H1 (cell line): ENCODE results near the gene NPM1. TPM values are rescaled to one million over a fixed set of nuclear protein-coding genes. Genes with fewer than 3 reads are reported as not detected.

Experiments used
- CTCF ChIA-PET: fragments of 300-600 bp; sonication (Branson Sonifier 250); formaldehyde crosslinking; loops from one replicate; lab custom pipeline; 2021; ENCODE audit not compliant: partially characterized antibody; lab: Charles Lee
- POLR2A ChIA-PET: fragments of 300-600 bp; sonication (Branson Sonifier 250); formaldehyde crosslinking; loops from one replicate; lab custom pipeline; 2021; ENCODE audit warnings: inconsistent platforms; ENCODE audit not compliant: partially characterized antibody; lab: Charles Lee
- DNase-seq, 2 experiments: peaks; one replicate each; pipeline versions ENCODE4 v3.0.0 to v3.0.0-alpha.2; 2010 to 2022; ENCODE audit warnings: low spot score in 2 of 2, low read depth in 1 of 2, mixed read lengths in 1 of 2
- FAIRE-seq: peaks from 2 replicates; lab custom pipeline; 2011; peaks lifted over from hg19 to GRCh38; lab: Jason Lieb, UNC
- H2AFZ ChIP-seq: 2 replicates; pipeline ENCODE4 v1.8.1; 2012; ENCODE audit warnings: low read length, inconsistent platforms
- H2AK5ac ChIP-seq: 2 replicates; pipeline ENCODE4 v1.6.1; 2013; ENCODE audit warnings: low read depth, low read length
- H2BK120ac ChIP-seq: replicated peaks from 2 replicates; pipeline ENCODE3; 2013; ENCODE audit warnings: low read depth, low read length, inconsistent platforms
- H2BK12ac ChIP-seq: 2 replicates; pipeline ENCODE4 v1.6.1; 2013; ENCODE audit warnings: low read depth, low read length
- H2BK15ac ChIP-seq: 2 replicates; pipeline ENCODE4 v1.6.1; 2013; ENCODE audit warnings: low read length
- H2BK20ac ChIP-seq: 2 replicates; pipeline ENCODE4 v1.6.1; 2013; ENCODE audit warnings: low read length
- H2BK5ac ChIP-seq: 2 replicates; pipeline ENCODE4 v1.6.1; 2013; ENCODE audit warnings: low read depth, low read length
- H3K14ac ChIP-seq: 2 replicates; pipeline ENCODE4 v1.6.1; 2013; ENCODE audit warnings: inconsistent platforms; ENCODE audit not compliant: insufficient read length
- H3K18ac ChIP-seq: 2 replicates; pipeline ENCODE4 v1.6.1; 2013; ENCODE audit warnings: low read length; ENCODE audit errors: extremely low read depth
- H3K23ac ChIP-seq: 2 replicates; pipeline ENCODE4 v1.6.1; 2013; ENCODE audit warnings: inconsistent platforms; ENCODE audit not compliant: insufficient read length
- H3K23me2 ChIP-seq: 2 replicates; pipeline ENCODE4 v1.6.1; 2013; ENCODE audit warnings: low read depth, low read length
- H3K27ac ChIP-seq: 2 replicates; pipeline ENCODE4 v1.6.1; 2011; ENCODE audit warnings: low read depth, low read length, inconsistent platforms
- H3K27me3 ChIP-seq, 4 experiments: replicated peaks in 1 of 4; 1 replicate in 1 of 4; 2 replicates in 3 of 4; pipeline versions ENCODE4 v1.6.1 to v1.8.1; 2011 to 2013; ENCODE audit warnings: low read length in 3 of 4, mild to moderate bottlenecking in 3 of 4, inconsistent platforms in 2 of 4, mixed read lengths in 2 of 4, moderate library complexity in 1 of 4; ENCODE audit not compliant: control insufficient read depth in 3 of 4, insufficient read depth in 3 of 4; ENCODE audit errors: extremely low read depth in 1 of 4
- H3K36me3 ChIP-seq, 4 experiments: 2 replicates each; pipeline versions ENCODE4 v1.6.1 to v1.8.1; 2011 to 2013; ENCODE audit warnings: mild to moderate bottlenecking in 4 of 4, low read length in 3 of 4, moderate library complexity in 2 of 4, control low read depth in 1 of 4, inconsistent platforms in 1 of 4; ENCODE audit not compliant: insufficient read depth in 4 of 4, control insufficient read depth in 2 of 4
- H3K4ac ChIP-seq: replicated peaks from 2 replicates; pipeline ENCODE3; 2013; ENCODE audit warnings: low read length, low read depth, mixed read lengths, inconsistent platforms; ENCODE audit not compliant: insufficient read length
- H3K4me1 ChIP-seq, 4 experiments: replicated peaks in 1 of 4; 1 replicate in 1 of 4; 2 replicates in 3 of 4; pipeline versions ENCODE4 v1.6.1 to v1.8.1; 2011 to 2013; ENCODE audit warnings: low read length in 3 of 4, inconsistent platforms in 2 of 4, mixed read lengths in 1 of 4; ENCODE audit not compliant: insufficient read depth in 4 of 4, control insufficient read depth in 3 of 4
- H3K4me2 ChIP-seq, 2 experiments: 2 replicates each; pipeline versions ENCODE4 v1.6.1 to v1.8.1; 2011 to 2013; ENCODE audit warnings: low read depth in 2 of 2, low read length in 2 of 2, control low read depth in 1 of 2, inconsistent platforms in 1 of 2, mild to moderate bottlenecking in 1 of 2; ENCODE audit not compliant: insufficient read depth in 1 of 2
- H3K4me3 ChIP-seq, 4 experiments: fragments of 200-600, 300-600 bp in 1 of 4; sonication (generic), shearing (Covaris generic), sonication (Bioruptor Twin) in 1 of 4; 2 replicates each; pipeline versions ENCODE4 v1.5.1 to v1.8.1; 2011 to 2016; ENCODE audit warnings: low read length in 4 of 4, low read depth in 3 of 4, control low read depth in 2 of 4, inconsistent platforms in 2 of 4, mild to moderate bottlenecking in 2 of 4, mixed read lengths in 1 of 4, moderate library complexity in 1 of 4; ENCODE audit not compliant: insufficient read depth in 2 of 4; ENCODE audit errors: extremely low read depth in 1 of 4
- H3K56ac ChIP-seq: replicated peaks from 2 replicates; pipeline ENCODE3; 2013; ENCODE audit warnings: low read depth, mild to moderate bottlenecking, mixed read lengths, low read length, inconsistent platforms; ENCODE audit not compliant: insufficient read length
- H3K79me1 ChIP-seq: 2 replicates; pipeline ENCODE4 v1.6.1; 2013; ENCODE audit warnings: low read depth, low read length, control low read depth
- H3K79me2 ChIP-seq, 2 experiments: 2 replicates each; pipeline versions ENCODE4 v1.6.1 to v1.8.1; 2012 to 2013; ENCODE audit warnings: low read length in 2 of 2, mild to moderate bottlenecking in 2 of 2, inconsistent platforms in 1 of 2; ENCODE audit not compliant: insufficient read depth in 2 of 2, control insufficient read depth in 1 of 2
- H3K9ac ChIP-seq, 4 experiments: replicated peaks in 1 of 4; 1 replicate in 1 of 4; 2 replicates in 3 of 4; pipeline versions ENCODE4 v1.6.1 to v1.8.1; 2011 to 2013; ENCODE audit warnings: low read depth in 3 of 4, low read length in 3 of 4, control low read depth in 2 of 4, mild to moderate bottlenecking in 2 of 4, moderate library complexity in 2 of 4, inconsistent platforms in 1 of 4; ENCODE audit errors: extremely low read depth in 1 of 4
- H3K9me3 ChIP-seq, 2 experiments: 2 replicates each; pipeline versions ENCODE4 v1.6.1 to v1.8.1; 2012 to 2013; ENCODE audit warnings: mild to moderate bottlenecking in 2 of 2, moderate library complexity in 2 of 2, control low read depth in 1 of 2, inconsistent platforms in 1 of 2, low read depth in 1 of 2, low read length in 1 of 2, mixed read lengths in 1 of 2; ENCODE audit not compliant: insufficient read depth in 2 of 2
- H4K20me1 ChIP-seq, 2 experiments: replicated peaks in 1 of 2; 2 replicates each; pipeline versions ENCODE3 to v1.8.1; 2011 to 2013; ENCODE audit warnings: inconsistent platforms in 2 of 2, low read length in 2 of 2, mild to moderate bottlenecking in 1 of 2; ENCODE audit not compliant: insufficient read depth in 2 of 2, control insufficient read depth in 1 of 2
- H4K5ac ChIP-seq: 2 replicates; pipeline ENCODE4 v1.6.1; 2013; ENCODE audit warnings: low read length, low read depth, mixed read lengths, inconsistent platforms; ENCODE audit not compliant: insufficient read length
- H4K8ac ChIP-seq: 2 replicates; pipeline ENCODE4 v1.8.0; 2013; ENCODE audit warnings: mild to moderate bottlenecking, moderate library complexity, low read length, inconsistent platforms; ENCODE audit not compliant: insufficient read depth; ENCODE audit errors: extremely low read depth
- H4K91ac ChIP-seq: replicated peaks from 2 replicates; pipeline ENCODE3; 2013; ENCODE audit warnings: low read length, mixed read lengths, inconsistent platforms; ENCODE audit not compliant: insufficient read length
- ASH2L ChIP-seq: fragments of 200-600, 300-600 bp; sonication (generic); IDR thresholded peaks from one replicate; pipeline ENCODE4 v1.7.1; 2017; ENCODE audit warnings: low read length
- BCL11A ChIP-seq, 2 experiments: IDR thresholded peaks; one replicate each; pipeline ENCODE4 v1.6.1; 2011; ENCODE audit warnings: low read depth in 2 of 2, low read length in 2 of 2, mild to moderate bottlenecking in 2 of 2
- CEBPB ChIP-seq: IDR thresholded peaks from 2 replicates; pipeline ENCODE4 v1.6.1; 2012; ENCODE audit warnings: low read depth, low read length
- E2F6 ChIP-seq: IDR thresholded peaks from 2 replicates; pipeline ENCODE4 v1.6.1; 2012; ENCODE audit warnings: inconsistent platforms
- FOSL1 ChIP-seq: IDR thresholded peaks from 2 replicates; pipeline ENCODE4 v1.6.1; 2011; ENCODE audit warnings: mild to moderate bottlenecking, low read depth, low read length, moderate library complexity; ENCODE audit not compliant: insufficient read depth
- GTF2F1 ChIP-seq: IDR thresholded peaks from 2 replicates; pipeline ENCODE4 v1.6.1; 2012; ENCODE audit warnings: low read depth, low read length, improper control_type of control experiment, borderline replicate concordance
- JUN ChIP-seq: IDR thresholded peaks from 2 replicates; pipeline ENCODE4 v1.6.1; 2011; ENCODE audit warnings: low read depth, mild to moderate bottlenecking, improper control_type of control experiment, low read length
- JUND ChIP-seq: IDR thresholded peaks from 2 replicates; pipeline ENCODE4 v1.6.1; 2011; ENCODE audit warnings: mild to moderate bottlenecking, improper control_type of control experiment, low read length
- NANOG ChIP-seq: IDR thresholded peaks from 2 replicates; pipeline ENCODE4 v1.6.1; 2011; ENCODE audit warnings: low read length, low read depth, mild to moderate bottlenecking, inconsistent platforms; ENCODE audit not compliant: insufficient read depth, poor library complexity, severe bottlenecking
- PHF8 ChIP-seq: fragments of 200-600 bp; sonication (generic); conservative IDR thresholded peaks from 2 replicates; pipeline ENCODE4 v1.7.1; 2012; ENCODE audit warnings: low read depth, mild to moderate bottlenecking, inconsistent platforms, low read length, moderate library complexity
- SIRT6 ChIP-seq: IDR thresholded peaks from one replicate; pipeline ENCODE4 v1.7.1; 2012; ENCODE audit warnings: low read length, inconsistent platforms
- SUZ12 ChIP-seq: fragments of 200-600 bp; sonication (generic); IDR thresholded peaks from 2 replicates; pipeline ENCODE4 v1.6.1; 2012; ENCODE audit warnings: mild to moderate bottlenecking, inconsistent platforms, low read length, moderate library complexity, mixed read lengths
- TAF1 ChIP-seq: IDR thresholded peaks from 2 replicates; pipeline ENCODE4 v1.6.1; 2011; ENCODE audit warnings: mild to moderate bottlenecking, low read depth, low read length
- TEAD4 ChIP-seq: IDR thresholded peaks from 2 replicates; pipeline ENCODE4 v1.6.1; 2012; ENCODE audit warnings: low read depth, low read length, inconsistent platforms, mixed read lengths
- WGBS, 2 experiments: shearing (Covaris generic) in 1 of 2; methylation state at CpG; one replicate each; pipeline versions ENCODE4 v1.1.6 to v1.1.7; 2013 to 2015; ENCODE audit warnings: low lambda C conversion rate in 2 of 2, mixed read lengths in 2 of 2, inconsistent platforms in 1 of 2, low coverage in 1 of 2, missing lambda C conversion rate in 1 of 2; ENCODE audit not compliant: insufficient replicate concordance in 2 of 2, insufficient coverage in 1 of 2, insufficient read length in 1 of 2; ENCODE audit errors: extremely low coverage in 1 of 2, missing lambda C conversion rate in 1 of 2; 5-methylcytosine and 5-hydroxymethylcytosine counted together
- polyA plus RNA-seq, 7 experiments: library from polyadenylated mRNA; depleted of rRNA in 3 of 7; stranded (reverse) in 5 of 7; unstranded in 2 of 7; fragments of >200 nt in 5 of 7; fragments of 200-250 nt in 2 of 7; gene quantifications; 1 replicate in 5 of 7; 2 replicates in 1 of 7; 4 replicates in 1 of 7; pipeline versions ENCODE4 v1.2.1 to v1.2.3, GENCODE V29; 2011 to 2013; ENCODE audit warnings: missing spikeins in 2 of 7, mixed read lengths in 2 of 7
- total RNA-seq: library from RNA; stranded (reverse); fragmentation: NEBNext Ultra II Directional; extraction: Animal tissue kit (Norgen Biotek cat#: 25700); gene quantifications from 2 replicates; pipeline ENCODE4 v1.2.1, GENCODE V29; 2021

NPM1 gene
- total and polyA plus RNA-seq, 2 of the 8 experiments (the other 6 are each of a cell fraction or from before 2014, with no cell fraction given), result 2,182 to 4,042 TPM

GRCh38 chr5:171449426-171449825 is 61.8 kb downstream of the NPM1 start:
- Histone ChIP-seq H4K5ac (no peak overlapping the region), H3K18ac (peak overlapping the region; percentile 85; the same call in 1 of the 2 replicates), H2BK12ac (no peak overlapping the region), H3K4me3 (no peak overlapping the region), H3K36me3 (no peaks in the 10 kb centered on the region), H4K91ac (no peak overlapping the region), H2AFZ (no peak overlapping the region), H3K4me2 (peak overlapping the region in 1 of 2 experiments; percentile 62; a peak in 1 of 4 replicates), H2BK15ac (no peak overlapping the region; the same call in 1 of the 2 replicates), H4K20me1 (no peaks in the 10 kb centered on the region), H3K4me1 (peaks cover 14 to 25% (median 20%) of the 10 kb centered on the region in 4 experiments), H2BK20ac (no peak overlapping the region), H3K23me2 (peaks cover 2% of the 10 kb centered on the region; the same call in 1 of the 2 replicates), H3K79me2 (no peaks in the 10 kb centered on the region), H3K79me1 (no peaks in the 10 kb centered on the region), H2BK120ac (no peak overlapping the region), H2AK5ac (no peak overlapping the region), H3K14ac (no peak overlapping the region), H3K27me3 (peaks cover 0 to 8% (median 6%) of the 10 kb centered on the region in 4 experiments; a peak in 4 of 7 replicates), H3K9ac (no peak overlapping the region), H3K23ac (no peak overlapping the region), H3K4ac (no peak overlapping the region), H2BK5ac (no peak overlapping the region), H3K9me3 (no peaks in the 10 kb centered on the region), H4K8ac (no peak overlapping the region), H3K56ac (no peak overlapping the region), H3K27ac (no peak overlapping the region)
- TF ChIP-seq FOSL1 (no peak), SIRT6 (no peak), JUND (no peak), SUZ12 (no peak), ASH2L (no peak), JUN (no peak), TAF1 (no peak), CEBPB (no peak), GTF2F1 (no peak), TEAD4 (no peak), E2F6 (no peak), BCL11A (IDR thresholded peaks at IDR 0.05; ENCODE audit: low read depth in 2 of 2, low read length in 2 of 2) (no peak), NANOG (no peak), PHF8 (no peak)
- ChIA-PET POLR2A (interaction anchor here (1.2 to 1.8 kb wide), 6 partner anchors 12 to 36 kb away, joined by 3 to 8 read pairs (median 4); partner anchors contain the start of gene FGF18), CTCF (interaction anchor here (0.6 to 4.8 kb wide), 11 partner anchors 11 to 535 kb away, joined by 3 to 30 read pairs (median 4); partner anchors contain the start of gene FGF18)
- 83% methylated on average over 10 of the region's 10 CpGs; no CpG with 5 or more reads in 1 of the 2 experiments for WGBS, 2 experiments
- DNase-seq (no peak), FAIRE-seq (no peak)
